ENCODE data around the gene BLM. TPM values are rescaled to one million over a fixed set of nuclear protein-coding genes. Genes with fewer than 3 reads are reported as not detected.
A peak's percentile ranks its signal among the peaks of the same experiment; 100 is the strongest.
"Not testable (repeated sequence)": the region's sequence is repeated elsewhere in the genome, so short reads cannot be mapped to it uniquely, and the experiment has no call there.

The BLM gene
- total RNA-seq (4.7 TPM), polyA plus RNA-seq (ENCODE audit: insufficient read depth in 1 of 8, insufficient read length in 8 of 8, low replicate concordance in 1 of 8) (1 to 10 TPM; 4.9 to 7.5 (median 5.3) TPM)
- long read RNA-seq, donor 1, partial matches to known transcripts: 0 of 1 reads
- long read RNA-seq, donor 1, other reads (novel, unspliced or antisense): 0 of 1 reads
- long read RNA-seq, donor 2: 0 reads
- long read RNA-seq, donor 3: 0 reads
- long read RNA-seq, donor 4: 0 reads
- long read RNA-seq, donor 5: 0 reads
- long read RNA-seq, donor 6: 0 reads
- long read RNA-seq, donor 7: 0 reads
- long read RNA-seq, donor 8: 0 reads
- long read RNA-seq, donor 9: 0 reads
- long read RNA-seq, donor 10, full-length matches to known transcripts: 1 of 1 reads
- long read RNA-seq, donor 10, partial matches to known transcripts: 0 of 1 reads
- long read RNA-seq, donor 10, other reads (novel, unspliced or antisense): 0 of 1 reads
- long read RNA-seq, donor 11: 0 reads

- Histone ChIP-seq H3K9me3 (replicated peaks; ENCODE audit: control insufficient read depth, low read depth, low read length) (no peaks in the 10 kb centered on the region), H3K27ac (ENCODE audit: low read length) (peak within 1 kb of the TSS; percentile 99), H3K4me3 (ENCODE audit: low read length) (peak within 1 kb of the TSS; percentile 93), H3K4me1 (ENCODE audit: control insufficient read depth, insufficient read depth, low read length) (peaks cover 8% of the 10 kb centered on the region), H3K36me3 (ENCODE audit: control insufficient read depth, insufficient read depth, low read length) (no peaks in the 10 kb centered on the region), H3K27me3 (ENCODE audit: control insufficient read depth, insufficient read depth, low read length) (no peaks in the 10 kb centered on the region)
- peak; percentile 99 for DNase-seq
- WGBS (ENCODE audit: insufficient coverage): under 1% methylated on average over 61 of the region's 65 CpGs
Measured at GRCh38 chr15:90716976-90717821, at the start of gene BLM. BLM (plus strand) TSS chr15:90717346; CDS start chr15:90747393, 30,047 bp downstream.

GRCh38 chr15:90667755-90668345 is 49.3 kb upstream of the BLM start:
- not testable (repeated sequence) for H3K27me3 ChIP-seq (ENCODE audit: control insufficient read depth, insufficient read depth, low read length); H3K4me1 ChIP-seq (ENCODE audit: control insufficient read depth, insufficient read depth, low read length); H3K27ac ChIP-seq (ENCODE audit: low read length); H3K9me3 ChIP-seq (replicated peaks; ENCODE audit: control insufficient read depth, low read depth, low read length); DNase-seq; H3K4me3 ChIP-seq (ENCODE audit: low read length); H3K36me3 ChIP-seq (ENCODE audit: control insufficient read depth, insufficient read depth, low read length)
- WGBS (ENCODE audit: insufficient coverage): 76% methylated on average over 2 of the region's 7 CpGs

- DNase-seq; H3K36me3 ChIP-seq (ENCODE audit: control insufficient read depth, insufficient read depth, low read length); H3K27ac ChIP-seq (ENCODE audit: low read length); H3K9me3 ChIP-seq (replicated peaks; ENCODE audit: control insufficient read depth, low read depth, low read length); H3K27me3 ChIP-seq (ENCODE audit: control insufficient read depth, insufficient read depth, low read length); H3K4me1 ChIP-seq (ENCODE audit: control insufficient read depth, insufficient read depth, low read length); H3K4me3 ChIP-seq (ENCODE audit: low read length): not testable (repeated sequence)
- WGBS (ENCODE audit: insufficient coverage): 97% methylated on average over 3 of the region's 8 CpGs
Measured at GRCh38 chr15:90670631-90671030, 46.5 kb upstream of the BLM start.

GRCh38 chr15:90671216-90671615 is 45.9 kb upstream of the BLM start:
- no peaks in the 10 kb centered on the region for H3K9me3 ChIP-seq (replicated peaks; ENCODE audit: control insufficient read depth, low read depth, low read length)
- DNase-seq: no peak
- no peak overlapping the region for H3K4me3 ChIP-seq (ENCODE audit: low read length)
- no peak overlapping the region for H3K27ac ChIP-seq (ENCODE audit: low read length)
- no peaks in the 10 kb centered on the region for H3K36me3 ChIP-seq (ENCODE audit: control insufficient read depth, insufficient read depth, low read length)
- H3K4me1 ChIP-seq (ENCODE audit: control insufficient read depth, insufficient read depth, low read length): no peaks in the 10 kb centered on the region
- peaks cover 4% of the 10 kb centered on the region for H3K27me3 ChIP-seq (ENCODE audit: control insufficient read depth, insufficient read depth, low read length)
- 77% methylated on average over 4 of the region's 4 CpGs for WGBS (ENCODE audit: insufficient coverage)

- not testable (repeated sequence) for H3K36me3 ChIP-seq (ENCODE audit: control insufficient read depth, insufficient read depth, low read length); H3K27ac ChIP-seq (ENCODE audit: low read length); H3K9me3 ChIP-seq (replicated peaks; ENCODE audit: control insufficient read depth, low read depth, low read length); H3K4me1 ChIP-seq (ENCODE audit: control insufficient read depth, insufficient read depth, low read length); DNase-seq; H3K27me3 ChIP-seq (ENCODE audit: control insufficient read depth, insufficient read depth, low read length); H3K4me3 ChIP-seq (ENCODE audit: low read length)
- WGBS (ENCODE audit: insufficient coverage): 100% methylated on average over 1 of the region's 10 CpGs
Measured at GRCh38 chr15:90673357-90673756, 43.8 kb upstream of the BLM start.

GRCh38 chr15:90674476-90674875 is 42.7 kb upstream of the BLM start:
- Histone ChIP-seq H3K27me3 (ENCODE audit: control insufficient read depth, insufficient read depth, low read length) (no peaks in the 10 kb centered on the region), H3K27ac (ENCODE audit: low read length) (no peak overlapping the region), H3K9me3 (replicated peaks; ENCODE audit: control insufficient read depth, low read depth, low read length) (no peaks in the 10 kb centered on the region), H3K4me1 (ENCODE audit: control insufficient read depth, insufficient read depth, low read length) (no peaks in the 10 kb centered on the region), H3K4me3 (ENCODE audit: low read length) (no peak overlapping the region), H3K36me3 (ENCODE audit: control insufficient read depth, insufficient read depth, low read length) (no peaks in the 10 kb centered on the region)
- DNase-seq: no peak
- 58% methylated on average over 2 of the region's 3 CpGs for WGBS (ENCODE audit: insufficient coverage)

- DNase-seq: no peak
- Histone ChIP-seq H3K27me3 (ENCODE audit: control insufficient read depth, insufficient read depth, low read length) (no peaks in the 10 kb centered on the region), H3K4me1 (ENCODE audit: control insufficient read depth, insufficient read depth, low read length) (peaks cover 2% of the 10 kb centered on the region), H3K4me3 (ENCODE audit: low read length) (no peak overlapping the region), H3K27ac (ENCODE audit: low read length) (no peak overlapping the region), H3K9me3 (replicated peaks; ENCODE audit: control insufficient read depth, low read depth, low read length) (no peaks in the 10 kb centered on the region), H3K36me3 (ENCODE audit: control insufficient read depth, insufficient read depth, low read length) (no peaks in the 10 kb centered on the region)
- WGBS (ENCODE audit: insufficient coverage): 100% methylated on average over 3 of the region's 5 CpGs
Measured at GRCh38 chr15:90675464-90675863, 41.7 kb upstream of the BLM start.

GRCh38 chr15:90677807-90678790 is 39.0 kb upstream of the BLM start:
- Histone ChIP-seq H3K36me3 (ENCODE audit: control insufficient read depth, insufficient read depth, low read length) (no peaks in the 10 kb centered on the region), H3K27me3 (ENCODE audit: control insufficient read depth, insufficient read depth, low read length) (no peaks in the 10 kb centered on the region), H3K9me3 (replicated peaks; ENCODE audit: control insufficient read depth, low read depth, low read length) (no peaks in the 10 kb centered on the region), H3K4me1 (ENCODE audit: control insufficient read depth, insufficient read depth, low read length) (peaks cover 2% of the 10 kb centered on the region), H3K4me3 (ENCODE audit: low read length) (no peak overlapping the region), H3K27ac (ENCODE audit: low read length) (no peak overlapping the region)
- no peak for DNase-seq
- 100% methylated on average over 2 of the region's 12 CpGs for WGBS (ENCODE audit: insufficient coverage)

GRCh38 chr15:90679959-90680358 is 37.2 kb upstream of the BLM start:
- peaks cover 2% of the 10 kb centered on the region for H3K4me1 ChIP-seq (ENCODE audit: control insufficient read depth, insufficient read depth, low read length)
- no peaks in the 10 kb centered on the region for H3K27me3 ChIP-seq (ENCODE audit: control insufficient read depth, insufficient read depth, low read length)

More at GRCh38 chr15:90679959-90680358, 37.2 kb upstream of the BLM start:
- no CpG with 5 or more reads among the region's 3 CpGs for WGBS (ENCODE audit: insufficient coverage)
- Histone ChIP-seq H3K9me3 (replicated peaks; ENCODE audit: control insufficient read depth, low read depth, low read length) (no peaks in the 10 kb centered on the region), H3K36me3 (ENCODE audit: control insufficient read depth, insufficient read depth, low read length) (no peaks in the 10 kb centered on the region), H3K27ac (ENCODE audit: low read length) (peak overlapping the region; percentile 26), H3K4me3 (ENCODE audit: low read length) (no peak overlapping the region)
- no peak for DNase-seq

Measured in muscle of leg (tissue), 16 donors.